KBM-7 (cell line): ENCODE results near the gene HPS1.

Experiments used
- DNase-seq: peaks from one replicate; pipeline ENCODE4 v3.0.0-alpha.2; 2015
- in situ Hi-C: fragments of 300-500 bp; cut with MboI; formaldehyde crosslinking; loops from 2 replicates; pipeline ENCODE4 v1.14.3; 2020; ENCODE audit warnings: low sequenced_read_pairs, low pct_unique_long_range_greater_than_20kb, mixed read lengths

HPS1 gene

GRCh38 chr10:98417973-98418664 lies 28.6 kb downstream of the HPS1 start:
- no peak for DNase-seq
- in situ Hi-C loops = no loop called here

GRCh38 chr10:98417481-98417959 lies 29.2 kb downstream of the HPS1 start:
- in situ Hi-C loops = no loop called here

GRCh38 chr10:98416606-98417388 lies 29.9 kb downstream of the HPS1 start:
- in situ Hi-C loops = no loop called here
- no peak for DNase-seq

More at GRCh38 chr10:98417481-98417959, 29.2 kb downstream of the HPS1 start:
- no peak for DNase-seq

- in situ Hi-C loops = no loop called here
- DNase-seq = no peak
These were observed 31.0 kb downstream of the HPS1 start for GRCh38 chr10:98415731-98416119.

- DNase-seq = peak; percentile 79
- in situ Hi-C loops = no loop called here
These were observed 31.6 kb downstream of the HPS1 start, which contains the start of gene PYROXD2 for GRCh38 chr10:98414932-98415730. PYROXD2 (minus strand) TSS chr10:98415182; CDS start chr10:98415135, 47 bp downstream.

GRCh38 chr10:98414578-98414931 lies 32.2 kb downstream of the HPS1 start:
- in situ Hi-C loops = no loop called here
- no peak for DNase-seq

GRCh38 chr10:98411768-98412167 lies 35.0 kb downstream of the HPS1 start:
- in situ Hi-C loops = no loop called here

GRCh38 chr10:98411166-98411565 lies 35.6 kb downstream of the HPS1 start:
- in situ Hi-C loops = no loop called here
- no peak for DNase-seq

More at GRCh38 chr10:98411768-98412167, 35.0 kb downstream of the HPS1 start:
- no peak for DNase-seq

- in situ Hi-C loops = no loop called here
- no peak for DNase-seq
These were observed 36.0 kb downstream of the HPS1 start for GRCh38 chr10:98410759-98411158.

GRCh38 chr10:98410135-98410743 lies 36.5 kb downstream of the HPS1 start:
- in situ Hi-C loops = no loop called here
- DNase-seq = no peak

- in situ Hi-C loops = no loop called here
- no peak for DNase-seq
These were observed 37.9 kb downstream of the HPS1 start for GRCh38 chr10:98408799-98409198.

GRCh38 chr10:98407744-98408241 lies 38.9 kb downstream of the HPS1 start:
- DNase-seq = no peak
- in situ Hi-C loops = no loop called here

GRCh38 chr10:98407017-98407743 lies 39.6 kb downstream of the HPS1 start:
- no peak for DNase-seq
- in situ Hi-C loops = no loop called here

GRCh38 chr10:98405422-98405821 lies 41.3 kb downstream of the HPS1 start:
- in situ Hi-C loops = no loop called here
- DNase-seq = no peak

- no peak for DNase-seq
- in situ Hi-C loops = no loop called here
These were observed 42.0 kb downstream of the HPS1 start for GRCh38 chr10:98404571-98405359.

GRCh38 chr10:98403812-98404504 lies 42.8 kb downstream of the HPS1 start:
- DNase-seq = no peak
- in situ Hi-C loops = no loop called here
